GM12878 (cell line): Measurements from ENCODE around the gene ABCA3. TPM values are rescaled to one million over a fixed set of nuclear protein-coding genes. Genes with fewer than 3 reads are reported as not detected.

Source experiments
- DPF2 ChIP-seq: fragments of 450-650 bp; IDR thresholded peaks from 2 replicates; pipeline ENCODE4 v1.6.1; 2017; ENCODE audit warnings: mild to moderate bottlenecking
- GATAD2B ChIP-seq: fragments of 450-650 bp; conservative IDR thresholded peaks from 2 replicates; pipeline ENCODE4 v1.6.1; 2017; ENCODE audit warnings: low read depth, mild to moderate bottlenecking, moderate library complexity
- HDAC6 ChIP-seq: fragments of 200-600 bp; sonication (generic); IDR thresholded peaks from one replicate; pipeline ENCODE4 v1.8.0; 2017; ENCODE audit warnings: antibody characterized with exemption; ENCODE audit not compliant: unreplicated experiment
- JUND ChIP-seq: IDR thresholded peaks from 2 replicates; pipeline ENCODE4 v1.6.1; 2012; ENCODE audit warnings: low read depth, mild to moderate bottlenecking, low read length, improper control_type of control experiment, moderate library complexity
- KDM1A ChIP-seq: fragments of 200-600 bp; sonication (generic); IDR thresholded peaks from 2 replicates; pipeline ENCODE4 v1.6.1; 2016; ENCODE audit warnings: borderline replicate concordance
- MXI1 ChIP-seq: fragments of 150-350 bp; IDR thresholded peaks from 2 replicates; pipeline ENCODE4 v1.6.1; 2011; ENCODE audit warnings: low read depth, mild to moderate bottlenecking, inconsistent platforms, low read length, improper control_type of control experiment
- NR2C1 ChIP-seq: fragments of 450-650 bp; IDR thresholded peaks from 2 replicates; pipeline ENCODE4 v1.6.1; 2017; ENCODE audit warnings: antibody characterized with exemption, mild to moderate bottlenecking, moderate library complexity
- PML ChIP-seq: IDR thresholded peaks from 2 replicates; pipeline ENCODE4 v1.6.1; 2012; ENCODE audit warnings: low read length, inconsistent platforms
- POLR2A ChIP-seq: IDR thresholded peaks from 2 replicates; pipeline ENCODE4 v1.6.1; 2011; ENCODE audit warnings: low read depth, mild to moderate bottlenecking, low read length
- RAD21 ChIP-seq: IDR thresholded peaks from 2 replicates; pipeline ENCODE4 v1.6.1; 2011; ENCODE audit warnings: mild to moderate bottlenecking, low read depth, low read length, moderate library complexity; ENCODE audit not compliant: insufficient read depth
- SIN3A ChIP-seq: IDR thresholded peaks from 2 replicates; pipeline ENCODE4 v1.6.1; 2012; ENCODE audit warnings: low read depth, low read length, improper control_type of control experiment
- SREBF2 ChIP-seq: IDR thresholded peaks from 2 replicates; pipeline ENCODE4 v1.6.1; 2012; ENCODE audit warnings: mild to moderate bottlenecking, low read length
- STAT3 ChIP-seq: IDR thresholded peaks from 2 replicates; pipeline ENCODE4 v1.6.1; 2011; ENCODE audit warnings: low read depth, low read length, improper control_type of control experiment
- TAF1 ChIP-seq: IDR thresholded peaks from 2 replicates; pipeline ENCODE4 v1.6.1; 2011; ENCODE audit warnings: mild to moderate bottlenecking, low read depth, low read length, borderline replicate concordance
- TCF12 ChIP-seq: IDR thresholded peaks from 2 replicates; pipeline ENCODE4 v1.6.1; 2011; ENCODE audit warnings: low read depth, mild to moderate bottlenecking, low read length
- YBX1 ChIP-seq: fragments of 450-650 bp; IDR thresholded peaks from 2 replicates; pipeline ENCODE4 v1.6.1; 2016; ENCODE audit warnings: antibody characterized with exemption
- ZNF274 ChIP-seq: IDR thresholded peaks from one replicate; pipeline ENCODE4 v1.8.0; 2011; ENCODE audit not compliant: insufficient read length, insufficient read depth
- polyA plus RNA-seq, 11 experiments: library from polyadenylated mRNA; depleted of rRNA in 4 of 11; unstranded in 6 of 11; stranded (reverse) in 5 of 11; fragments of >200 nt; fragmentation: Nextera tagmentation in 4 of 11; fragmentation: Illumina TruSeq in 1 of 11; extraction: Ambion mirVana in 4 of 11; extraction: Trizol in 1 of 11; gene quantifications; 1 replicate in 1 of 11; 2 replicates in 10 of 11; pipeline versions ENCODE4 v1.2.1 to v1.2.3, GENCODE V29; 2011 to 2016; ENCODE audit warnings: inconsistent platforms in 2 of 11, missing spikeins in 2 of 11, low read depth in 1 of 11
- total RNA-seq, 4 experiments: library from RNA; depleted of rRNA in 3 of 4; stranded (reverse); fragments of >200 nt in 3 of 4; fragmentation: Illumina TruSeq in 1 of 4; extraction: Trizol in 1 of 4; gene quantifications; 2 replicates each; pipeline versions ENCODE4 v1.2.1 to v1.2.3, GENCODE V29; 2013 to 2021
- TF ChIP-seq, protein P1 (sequence below): IDR thresholded peaks from 2 replicates; pipeline ENCODE4 v1.6.1; 2012; ENCODE audit warnings: low read depth, low read length, improper control_type of control experiment
- TF ChIP-seq, protein P2 (sequence below): IDR thresholded peaks from 2 replicates; pipeline ENCODE4 v1.6.1; 2012; ENCODE audit warnings: improper control_type of control experiment, low read depth, low read length; ENCODE audit not compliant: insufficient replicate concordance
- TF ChIP-seq, protein P3 (sequence below): fragments of 450-650 bp; IDR thresholded peaks from 2 replicates; pipeline ENCODE4 v1.6.1; 2017; ENCODE audit warnings: mild to moderate bottlenecking, low read depth, inconsistent platforms; ENCODE audit not compliant: poor library complexity, severe bottlenecking
- TF ChIP-seq, protein P4 (sequence below), 3 experiments: IDR thresholded peaks in 2 of 3; conservative IDR thresholded peaks in 1 of 3; 2 replicates each; pipeline ENCODE4 v1.5.1; 2011; ENCODE audit warnings: low read depth in 3 of 3, low read length in 3 of 3, mild to moderate bottlenecking in 3 of 3, control low read depth in 2 of 3, moderate library complexity in 2 of 3, inconsistent platforms in 1 of 3, mixed read lengths in 1 of 3; ENCODE audit not compliant: control insufficient read depth in 2 of 3, insufficient read depth in 1 of 3; ENCODE audit errors: extremely low read depth in 1 of 3

The ABCA3 gene
- total and polyA plus RNA-seq, 10 of the 15 experiments (the other 5 are each of a cell fraction or from before 2014, with no cell fraction given) = 0.71 to 17.6 (median 6.7) TPM

DNA sequence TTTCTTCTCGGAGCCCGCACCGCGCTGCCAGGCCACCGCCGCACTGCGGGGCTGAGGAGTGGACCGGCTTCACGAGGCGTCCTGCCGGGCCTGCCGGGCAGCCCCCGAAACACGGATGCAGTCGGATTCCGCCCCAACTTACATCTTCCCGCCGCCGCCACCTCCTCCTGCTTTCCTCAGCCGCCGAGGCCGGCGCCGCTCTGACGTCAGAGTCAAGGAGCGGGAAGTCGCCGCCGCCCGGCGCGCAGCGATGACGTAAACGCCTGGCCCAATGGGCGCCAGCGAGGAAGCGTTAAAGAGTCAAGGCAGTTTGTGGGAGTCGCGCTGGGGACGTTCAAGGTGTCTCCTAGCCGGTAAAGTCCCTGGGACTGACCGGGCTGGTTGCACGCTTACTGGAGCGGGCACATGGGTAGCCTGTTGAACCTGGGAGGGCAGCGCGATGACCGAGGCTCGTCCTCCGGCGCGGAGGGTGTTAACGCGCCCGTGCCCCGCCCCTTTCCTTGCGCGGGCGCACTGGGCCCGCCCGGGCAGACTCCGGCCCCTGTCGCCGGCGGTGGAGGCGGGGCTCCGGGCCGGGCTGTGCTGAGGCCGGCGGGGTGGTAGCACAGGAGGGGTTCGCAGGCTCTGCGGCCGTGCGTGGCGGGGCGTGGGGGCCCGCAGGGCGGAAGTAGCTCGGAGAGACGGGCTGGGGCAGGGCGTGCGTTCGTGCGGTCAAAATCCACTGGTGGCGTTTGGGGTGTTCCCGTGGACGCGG is 72.4 kb downstream of the ABCA3 start, which contains the start of gene RNPS1 (continued):
- TF ChIP-seq PML (peak; percentile 98), HDAC6 (peak; percentile 73), POLR2A (peak; percentile 96), RAD21 (no peak), NR2C1 (peak; percentile 92), TCF12 (peak; percentile 18; the same call in 1 of the 2 replicates), YBX1 (no peak), SREBF2 (no peak), ZNF274 (no peak), STAT3 (no peak), KDM1A (no peak), JUND (peak; percentile 60; the same call in 1 of the 2 replicates), DPF2 (peak; percentile 37; the same call in 1 of the 2 replicates), SIN3A (0 out of 2 replicates have a peak, but pooled peaks have one; percentile 45), TAF1 (peak; percentile 89), MXI1 (peak; percentile 81), GATAD2B (peak; percentile 79)
- TF ChIP-seq, protein P1, sequence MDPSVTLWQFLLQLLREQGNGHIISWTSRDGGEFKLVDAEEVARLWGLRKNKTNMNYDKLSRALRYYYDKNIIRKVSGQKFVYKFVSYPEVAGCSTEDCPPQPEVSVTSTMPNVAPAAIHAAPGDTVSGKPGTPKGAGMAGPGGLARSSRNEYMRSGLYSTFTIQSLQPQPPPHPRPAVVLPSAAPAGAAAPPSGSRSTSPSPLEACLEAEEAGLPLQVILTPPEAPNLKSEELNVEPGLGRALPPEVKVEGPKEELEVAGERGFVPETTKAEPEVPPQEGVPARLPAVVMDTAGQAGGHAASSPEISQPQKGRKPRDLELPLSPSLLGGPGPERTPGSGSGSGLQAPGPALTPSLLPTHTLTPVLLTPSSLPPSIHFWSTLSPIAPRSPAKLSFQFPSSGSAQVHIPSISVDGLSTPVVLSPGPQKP = peak; percentile 22; the same call in 1 of the 2 replicates
- TF ChIP-seq, protein P2, sequence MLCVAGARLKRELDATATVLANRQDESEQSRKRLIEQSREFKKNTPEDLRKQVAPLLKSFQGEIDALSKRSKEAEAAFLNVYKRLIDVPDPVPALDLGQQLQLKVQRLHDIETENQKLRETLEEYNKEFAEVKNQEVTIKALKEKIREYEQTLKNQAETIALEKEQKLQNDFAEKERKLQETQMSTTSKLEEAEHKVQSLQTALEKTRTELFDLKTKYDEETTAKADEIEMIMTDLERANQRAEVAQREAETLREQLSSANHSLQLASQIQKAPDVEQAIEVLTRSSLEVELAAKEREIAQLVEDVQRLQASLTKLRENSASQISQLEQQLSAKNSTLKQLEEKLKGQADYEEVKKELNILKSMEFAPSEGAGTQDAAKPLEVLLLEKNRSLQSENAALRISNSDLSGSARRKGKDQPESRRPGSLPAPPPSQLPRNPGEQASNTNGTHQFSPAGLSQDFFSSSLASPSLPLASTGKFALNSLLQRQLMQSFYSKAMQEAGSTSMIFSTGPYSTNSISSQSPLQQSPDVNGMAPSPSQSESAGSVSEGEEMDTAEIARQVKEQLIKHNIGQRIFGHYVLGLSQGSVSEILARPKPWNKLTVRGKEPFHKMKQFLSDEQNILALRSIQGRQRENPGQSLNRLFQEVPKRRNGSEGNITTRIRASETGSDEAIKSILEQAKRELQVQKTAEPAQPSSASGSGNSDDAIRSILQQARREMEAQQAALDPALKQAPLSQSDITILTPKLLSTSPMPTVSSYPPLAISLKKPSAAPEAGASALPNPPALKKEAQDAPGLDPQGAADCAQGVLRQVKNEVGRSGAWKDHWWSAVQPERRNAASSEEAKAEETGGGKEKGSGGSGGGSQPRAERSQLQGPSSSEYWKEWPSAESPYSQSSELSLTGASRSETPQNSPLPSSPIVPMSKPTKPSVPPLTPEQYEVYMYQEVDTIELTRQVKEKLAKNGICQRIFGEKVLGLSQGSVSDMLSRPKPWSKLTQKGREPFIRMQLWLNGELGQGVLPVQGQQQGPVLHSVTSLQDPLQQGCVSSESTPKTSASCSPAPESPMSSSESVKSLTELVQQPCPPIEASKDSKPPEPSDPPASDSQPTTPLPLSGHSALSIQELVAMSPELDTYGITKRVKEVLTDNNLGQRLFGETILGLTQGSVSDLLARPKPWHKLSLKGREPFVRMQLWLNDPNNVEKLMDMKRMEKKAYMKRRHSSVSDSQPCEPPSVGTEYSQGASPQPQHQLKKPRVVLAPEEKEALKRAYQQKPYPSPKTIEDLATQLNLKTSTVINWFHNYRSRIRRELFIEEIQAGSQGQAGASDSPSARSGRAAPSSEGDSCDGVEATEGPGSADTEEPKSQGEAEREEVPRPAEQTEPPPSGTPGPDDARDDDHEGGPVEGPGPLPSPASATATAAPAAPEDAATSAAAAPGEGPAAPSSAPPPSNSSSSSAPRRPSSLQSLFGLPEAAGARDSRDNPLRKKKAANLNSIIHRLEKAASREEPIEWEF = no peak
- TF ChIP-seq, protein P3, sequence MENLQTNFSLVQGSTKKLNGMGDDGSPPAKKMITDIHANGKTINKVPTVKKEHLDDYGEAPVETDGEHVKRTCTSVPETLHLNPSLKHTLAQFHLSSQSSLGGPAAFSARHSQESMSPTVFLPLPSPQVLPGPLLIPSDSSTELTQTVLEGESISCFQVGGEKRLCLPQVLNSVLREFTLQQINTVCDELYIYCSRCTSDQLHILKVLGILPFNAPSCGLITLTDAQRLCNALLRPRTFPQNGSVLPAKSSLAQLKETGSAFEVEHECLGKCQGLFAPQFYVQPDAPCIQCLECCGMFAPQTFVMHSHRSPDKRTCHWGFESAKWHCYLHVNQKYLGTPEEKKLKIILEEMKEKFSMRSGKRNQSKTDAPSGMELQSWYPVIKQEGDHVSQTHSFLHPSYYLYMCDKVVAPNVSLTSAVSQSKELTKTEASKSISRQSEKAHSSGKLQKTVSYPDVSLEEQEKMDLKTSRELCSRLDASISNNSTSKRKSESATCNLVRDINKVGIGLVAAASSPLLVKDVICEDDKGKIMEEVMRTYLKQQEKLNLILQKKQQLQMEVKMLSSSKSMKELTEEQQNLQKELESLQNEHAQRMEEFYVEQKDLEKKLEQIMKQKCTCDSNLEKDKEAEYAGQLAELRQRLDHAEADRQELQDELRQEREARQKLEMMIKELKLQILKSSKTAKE = no peak
- TF ChIP-seq, protein P4, sequence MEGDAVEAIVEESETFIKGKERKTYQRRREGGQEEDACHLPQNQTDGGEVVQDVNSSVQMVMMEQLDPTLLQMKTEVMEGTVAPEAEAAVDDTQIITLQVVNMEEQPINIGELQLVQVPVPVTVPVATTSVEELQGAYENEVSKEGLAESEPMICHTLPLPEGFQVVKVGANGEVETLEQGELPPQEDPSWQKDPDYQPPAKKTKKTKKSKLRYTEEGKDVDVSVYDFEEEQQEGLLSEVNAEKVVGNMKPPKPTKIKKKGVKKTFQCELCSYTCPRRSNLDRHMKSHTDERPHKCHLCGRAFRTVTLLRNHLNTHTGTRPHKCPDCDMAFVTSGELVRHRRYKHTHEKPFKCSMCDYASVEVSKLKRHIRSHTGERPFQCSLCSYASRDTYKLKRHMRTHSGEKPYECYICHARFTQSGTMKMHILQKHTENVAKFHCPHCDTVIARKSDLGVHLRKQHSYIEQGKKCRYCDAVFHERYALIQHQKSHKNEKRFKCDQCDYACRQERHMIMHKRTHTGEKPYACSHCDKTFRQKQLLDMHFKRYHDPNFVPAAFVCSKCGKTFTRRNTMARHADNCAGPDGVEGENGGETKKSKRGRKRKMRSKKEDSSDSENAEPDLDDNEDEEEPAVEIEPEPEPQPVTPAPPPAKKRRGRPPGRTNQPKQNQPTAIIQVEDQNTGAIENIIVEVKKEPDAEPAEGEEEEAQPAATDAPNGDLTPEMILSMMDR (IDR thresholded peaks at IDR 0.05 in 2 of 3, conservative IDR thresholded peaks at IDR 0.05 in 1 of 3; ENCODE audit: control insufficient read depth in 2 of 3, extremely low read depth in 1 of 3, insufficient read depth in 1 of 3, low read depth in 3 of 3, low read length in 3 of 3) = no peak
